Epithelial cell of proximal tubule (primary cell): Measurements from ENCODE around the gene VARS1. TPM values are rescaled to one million over a fixed set of nuclear protein-coding genes. Genes with fewer than 3 reads are reported as not detected.

Source experiments
- DNase-seq: peaks from one replicate; pipeline ENCODE4 v3.0.0-alpha.2; 2011; ENCODE audit warnings: low read depth
- H3K4me3 ChIP-seq: 2 replicates; pipeline ENCODE4 v1.5.1; 2011; ENCODE audit warnings: low read depth, mild to moderate bottlenecking, low read length
- CTCF ChIP-seq: conservative IDR thresholded peaks from 2 replicates; pipeline ENCODE4 v1.5.1; 2012; ENCODE audit warnings: low read depth, mild to moderate bottlenecking, low read length
- total RNA-seq: library from RNA; depleted of rRNA; stranded (reverse); fragments of >200 nt; gene quantifications from 2 replicates; pipeline ENCODE4 v1.2.3, GENCODE V29; 2015

The VARS1 gene
- total RNA-seq, 1 donor from 2014 or later = 113 TPM

GRCh38 chr6:31761343-31761742 is 34.2 kb downstream of the VARS1 start:
- no peak overlapping the region for H3K4me3 ChIP-seq
- no peak for DNase-seq
- TF ChIP-seq CTCF = no peak

- no peak for TF ChIP-seq CTCF
- DNase-seq = no peak
- no peak overlapping the region for H3K4me3 ChIP-seq
Observed at GRCh38 chr6:31760790-31761189, 34.8 kb downstream of the VARS1 start.

GRCh38 chr6:31758281-31758680 is 37.3 kb downstream of the VARS1 start:
- DNase-seq = no peak
- H3K4me3 ChIP-seq = no peak overlapping the region
- TF ChIP-seq CTCF = no peak

- no peak overlapping the region for H3K4me3 ChIP-seq
- DNase-seq = no peak
- TF ChIP-seq CTCF = no peak
Observed at GRCh38 chr6:31752739-31753319, 42.7 kb downstream of the VARS1 start.

GRCh38 chr6:31750411-31751022 is 45.0 kb downstream of the VARS1 start:
- no peak for TF ChIP-seq CTCF
- H3K4me3 ChIP-seq = no peak overlapping the region
- DNase-seq = no peak

- no peak for DNase-seq
- H3K4me3 ChIP-seq = no peak overlapping the region
- TF ChIP-seq CTCF = no peak
Observed at GRCh38 chr6:31749301-31750036, 46.1 kb downstream of the VARS1 start.

Other genes starting within 250 kb of the VARS1 start
- gene ATP6V1G2, start 249.1 kb downstream of the VARS1 start, total RNA-seq = 0.14 and 0.52 TPM in 2 replicates
- 11.8 and 17.8 TPM in 2 replicates for gene NFKBIL1, start 248.1 kb downstream of the VARS1 start, total RNA-seq
- gene LTA, start 223.5 kb downstream of the VARS1 start, total RNA-seq = not detected in 2 replicates
- 13.9 and 14.2 TPM in 2 replicates for gene TNF, start 220.2 kb downstream of the VARS1 start, total RNA-seq
- 12.0 and 50.8 TPM in 2 replicates for gene LTB, start 213.3 kb downstream of the VARS1 start, total RNA-seq
- gene LST1, start 209.5 kb downstream of the VARS1 start, total RNA-seq = not detected in 2 replicates
- not detected in 2 replicates for gene NCR3, start 202.7 kb downstream of the VARS1 start, total RNA-seq
- not detected in 2 replicates for gene AIF1, start 180.5 kb downstream of the VARS1 start, total RNA-seq
- gene PRRC2A, start 175.0 kb downstream of the VARS1 start, total RNA-seq = 81.2 and 93.0 TPM in 2 replicates
- 307 and 331 TPM in 2 replicates for gene BAG6, start 143.1 kb downstream of the VARS1 start, total RNA-seq
- 0.72 and 0.81 TPM in 2 replicates for gene APOM, start 139.9 kb downstream of the VARS1 start, total RNA-seq
- 17.2 and 19.3 TPM in 2 replicates for gene C6orf47, start 135.0 kb downstream of the VARS1 start, total RNA-seq
- gene GPANK1, start 130.8 kb downstream of the VARS1 start, total RNA-seq = 16.0 and 32.9 TPM in 2 replicates
- gene CSNK2B, start 129.7 kb downstream of the VARS1 start, total RNA-seq = 313 and 435 TPM in 2 replicates
- gene LY6G5B, start 125.8 kb downstream of the VARS1 start, total RNA-seq = 1.1 and 4.0 TPM in 2 replicates
- 0.94 and 1.1 TPM in 2 replicates for gene LY6G5C, start 114.7 kb downstream of the VARS1 start, total RNA-seq
- gene ABHD16A, start 92.4 kb downstream of the VARS1 start, total RNA-seq = 25.4 and 35.6 TPM in 2 replicates
- gene LY6G6F, start 88.9 kb downstream of the VARS1 start, total RNA-seq = not detected in 2 replicates
- gene LY6G6D, start 80.4 kb downstream of the VARS1 start, total RNA-seq = not detected in 2 replicates
- gene LY6G6C, start 74.0 kb downstream of the VARS1 start, total RNA-seq = not detected in 2 replicates
- gene MPIG6B, start 72.4 kb downstream of the VARS1 start, total RNA-seq = not detected in 2 replicates
- 61.1 and 87.2 TPM in 2 replicates for gene DDAH2, start 66.5 kb downstream of the VARS1 start, total RNA-seq
- 938 and 1,262 TPM in 2 replicates for gene CLIC1, start 59.2 kb downstream of the VARS1 start, total RNA-seq
- gene MSH5, start 55.7 kb downstream of the VARS1 start, total RNA-seq = 18.4 and 30.4 TPM in 2 replicates
- gene SAPCD1, start 33.1 kb downstream of the VARS1 start, total RNA-seq = 0.94 and 4.4 TPM in 2 replicates
- 0.65 and 2.2 TPM in 2 replicates for gene VWA7, start 18.4 kb downstream of the VARS1 start, total RNA-seq
- 112 and 157 TPM in 2 replicates for gene LSM2, start 11.2 kb upstream of the VARS1 start, total RNA-seq
- 0.29 and 0.35 TPM in 2 replicates for gene HSPA1L, start 19.5 kb upstream of the VARS1 start, total RNA-seq
- gene HSPA1A, start 19.8 kb upstream of the VARS1 start, total RNA-seq = 116 and 139 TPM in 2 replicates
- gene HSPA1B, start 32.0 kb upstream of the VARS1 start, total RNA-seq = 58.4 and 136 TPM in 2 replicates
- 65.2 and 68.6 TPM in 2 replicates for gene NEU1, start 67.1 kb upstream of the VARS1 start, total RNA-seq
- 12.4 and 24.0 TPM in 2 replicates for gene SLC44A4, start 83.2 kb upstream of the VARS1 start, total RNA-seq
- gene EHMT2, start 101.9 kb upstream of the VARS1 start, total RNA-seq = 44.0 and 54.6 TPM in 2 replicates
- gene ZBTB12, start 106.3 kb upstream of the VARS1 start, total RNA-seq = 1.5 TPM in 2 replicates
- gene C2, start 132.0 kb upstream of the VARS1 start, total RNA-seq = not detected in 2 replicates
- 0.81 and 2.2 TPM in 2 replicates for gene CFB, start 150.3 kb upstream of the VARS1 start, total RNA-seq
- 113 and 132 TPM in 2 replicates for gene NELFE, start 163.2 kb upstream of the VARS1 start, total RNA-seq
- 42.0 and 51.9 TPM in 2 replicates for gene SKIC2, start 163.4 kb upstream of the VARS1 start, total RNA-seq
- 20.0 and 20.9 TPM in 2 replicates for gene DXO, start 176.4 kb upstream of the VARS1 start, total RNA-seq
- 1.0 and 1.6 TPM in 2 replicates for gene C4A, start 186.3 kb upstream of the VARS1 start, total RNA-seq
- 1.1 and 1.2 TPM in 2 replicates for gene C4B, start 219.0 kb upstream of the VARS1 start, total RNA-seq
- not detected in 2 replicates for gene CYP21A2, start 242.7 kb upstream of the VARS1 start, total RNA-seq